K562 (cell line): ENCODE data around the gene MPIG6B. TPM values are rescaled to one million over a fixed set of nuclear protein-coding genes. Genes with fewer than 3 reads are reported as not detected.

Experiments
- BCOR ChIP-seq: fragments of 450-650 bp; IDR thresholded peaks from 2 replicates; pipeline ENCODE4 v1.6.1; 2016
- FOXJ2 ChIP-seq: fragments of 200-800 bp; sonication (Bioruptor generic); IDR thresholded peaks from 2 replicates; pipeline ENCODE4 v1.6.1; 2016; ENCODE audit warnings: missing genetic modification characterization, missing compliant biosample characterization
- GABPB1 ChIP-seq: sonication (generic); formaldehyde crosslinking; IDR thresholded peaks from 2 replicates; pipeline ENCODE4 v1.8.0; 2022; ENCODE audit warnings: mild to moderate bottlenecking, missing genetic modification reagents
- HDGF ChIP-seq: fragments of 450-650 bp; IDR thresholded peaks from 2 replicates; pipeline ENCODE4 v1.6.1; 2016
- HMGN3 ChIP-seq: IDR thresholded peaks from 2 replicates; pipeline ENCODE4 v1.6.1; 2011; ENCODE audit warnings: borderline replicate concordance, low read depth, mild to moderate bottlenecking, mixed read lengths, low read length; ENCODE audit not compliant: insufficient read length; ENCODE audit errors: extremely low read depth
- HSF4 ChIP-seq: fragments of 250-450 bp; sonication (Bioruptor Pico); IDR thresholded peaks from 2 replicates; pipeline ENCODE4 v2.1.2; 2022; ENCODE audit warnings: mild to moderate bottlenecking, moderate library complexity, borderline replicate concordance
- KDM1A ChIP-seq, 2 experiments: fragments of 450-650 bp; IDR thresholded peaks; 2 replicates each; pipeline ENCODE4 v1.6.1; 2016; ENCODE audit warnings: mild to moderate bottlenecking in 2 of 2
- NFRKB ChIP-seq: fragments of 450-650 bp; IDR thresholded peaks from 2 replicates; pipeline ENCODE4 v1.6.1; 2016; ENCODE audit warnings: low read depth
- PREB ChIP-seq: sonication (generic); formaldehyde crosslinking; IDR thresholded peaks from 2 replicates; pipeline ENCODE4 v1.8.1; 2023; ENCODE audit warnings: mild to moderate bottlenecking, missing genetic modification reagents
- ZBTB11 ChIP-seq, 3 experiments: fragments of 200-800 bp in 1 of 3; fragments of 250-450 bp in 1 of 3; fragments of 450-650 bp in 1 of 3; sonication (Bioruptor Pico) in 1 of 3; sonication (Bioruptor generic) in 1 of 3; formaldehyde crosslinking in 1 of 3; IDR thresholded peaks; 2 replicates each; pipeline versions ENCODE4 v1.6.1 to v1.8.0; 2016 to 2022; ENCODE audit warnings: mild to moderate bottlenecking in 2 of 3, missing genetic modification characterization in 2 of 3, missing compliant biosample characterization in 1 of 3, moderate library complexity in 1 of 3
- ZNF740 ChIP-seq, 3 experiments: fragments of 200-800 bp in 1 of 3; sonication (Bioruptor generic) in 1 of 3; sonication (generic) in 1 of 3; formaldehyde crosslinking in 1 of 3; IDR thresholded peaks; 2 replicates each; pipeline versions ENCODE4 v1.6.1 to v1.8.0; 2016 to 2022; ENCODE audit warnings: mild to moderate bottlenecking in 2 of 3, missing compliant biosample characterization in 2 of 3, missing genetic modification characterization in 2 of 3, missing genetic modification reagents in 1 of 3
- polyA plus RNA-seq, 8 experiments: library from polyadenylated mRNA; depleted of rRNA in 4 of 8; stranded (reverse) in 5 of 8; unstranded in 3 of 8; fragments of >200 nt; fragmentation: Nextera tagmentation in 2 of 8; fragmentation: Illumina TruSeq in 1 of 8; extraction: Ambion mirVana in 2 of 8; extraction: Trizol in 1 of 8; gene quantifications; 2 replicates each; pipeline versions ENCODE4 v1.2.1 to v1.2.3, GENCODE V29; 2011 to 2014; ENCODE audit warnings: inconsistent platforms in 1 of 8, missing spikeins in 1 of 8
- total RNA-seq, 7 experiments: library from RNA; depleted of rRNA in 6 of 7; stranded (reverse); fragments of >200 nt in 6 of 7; fragmentation: Illumina TruSeq in 2 of 7; extraction: Trizol in 2 of 7; gene quantifications; 2 replicates each; pipeline versions ENCODE4 v1.2.1 to v1.2.3, GENCODE V29; 2011 to 2021; ENCODE audit warnings: low replicate concordance in 1 of 7

MPIG6B gene
- total and polyA plus RNA-seq, 9 of the 15 experiments (the other 6 are each of a cell fraction or from before 2014, with no cell fraction given), result 0.11 to 1.2 (median 0.28) TPM; not detected in 1

GRCh38 chr6:31691078-31691463, 32.1 kb upstream of the MPIG6B start (continued):
- peak in 1 of 3 experiments; percentile 12; a peak in 1 of 6 replicates for TF ChIP-seq ZBTB11 (CRISPR knock-in tag; IDR thresholded peaks at IDR 0.05)
- peak; percentile 14; the same call in 1 of the 2 replicates for TF ChIP-seq HDGF
- TF ChIP-seq FOXJ2 (tag), result 0 out of 2 replicates have a peak, but pooled peaks have one; percentile 59
- peak; percentile 5 for TF ChIP-seq HMGN3
- TF ChIP-seq PREB (CRISPR knock-in tag), result 0 out of 2 replicates have a peak, but pooled peaks have one; percentile 17
- no peak for TF ChIP-seq ZNF740 (CRISPR knock-in tag; IDR thresholded peaks at IDR 0.05)
- 0 out of 4 replicates have a peak, but pooled peaks of 1 of the 2 experiments have one; percentile 19 for TF ChIP-seq ZNF740 (tag; IDR thresholded peaks at IDR 0.05)
- peak in 1 of 2 experiments; percentile 68; a peak in 3 of 4 replicates for TF ChIP-seq KDM1A (IDR thresholded peaks at IDR 0.05)
- TF ChIP-seq BCOR, result peak; percentile 48
- peak; percentile 85; the same call in 1 of the 2 replicates for TF ChIP-seq HSF4
- peak; percentile 50; the same call in 1 of the 2 replicates for TF ChIP-seq GABPB1 (CRISPR knock-in tag)
- 0 out of 2 replicates have a peak, but pooled peaks have one; percentile 15 for TF ChIP-seq NFRKB
